ENCODE results near the gene PLA2G4F.

Gene PLA2G4F

GRCh38 chr15:42131826-42132806, 24.3 kb downstream of the PLA2G4F start:
- peak; percentile 66 for DNase-seq (ENCODE audit: low spot score)

GRCh38 chr15:42131006-42131405, 25.4 kb downstream of the PLA2G4F start:
- no peak for DNase-seq (ENCODE audit: low spot score)

GRCh38 chr15:42130246-42130986, 26.0 kb downstream of the PLA2G4F start:
- no peak for DNase-seq (ENCODE audit: low spot score)

- DNase-seq (ENCODE audit: low spot score): no peak
These were observed 27.1 kb downstream of the PLA2G4F start for GRCh38 chr15:42129364-42129763.

- no peak for DNase-seq (ENCODE audit: low spot score)
These were observed 28.0 kb downstream of the PLA2G4F start for GRCh38 chr15:42128476-42128875.

- DNase-seq (ENCODE audit: low spot score): no peak
These were observed 32.9 kb downstream of the PLA2G4F start for GRCh38 chr15:42123546-42123945.

- no peak for DNase-seq (ENCODE audit: low spot score)
These were observed 34.8 kb downstream of the PLA2G4F start for GRCh38 chr15:42121682-42122081.

GRCh38 chr15:42121021-42121420, 35.4 kb downstream of the PLA2G4F start:
- DNase-seq (ENCODE audit: low spot score): no peak

- DNase-seq (ENCODE audit: low spot score): no peak
These were observed 36.2 kb downstream of the PLA2G4F start for GRCh38 chr15:42120285-42120684.

GRCh38 chr15:42119446-42119760, 37.0 kb downstream of the PLA2G4F start:
- DNase-seq (ENCODE audit: low spot score): no peak

GRCh38 chr15:42118650-42119445, 37.6 kb downstream of the PLA2G4F start:
- DNase-seq (ENCODE audit: low spot score): no peak

- no peak for DNase-seq (ENCODE audit: low spot score)
These were observed 44.5 kb downstream of the PLA2G4F start for GRCh38 chr15:42111924-42112323.

GRCh38 chr15:42110367-42110766, 46.1 kb downstream of the PLA2G4F start:
- no peak for DNase-seq (ENCODE audit: low spot score)

- DNase-seq (ENCODE audit: low spot score): no peak
These were observed 47.6 kb downstream of the PLA2G4F start for GRCh38 chr15:42108806-42109205.

- DNase-seq (ENCODE audit: low spot score): no peak
These were observed 48.2 kb downstream of the PLA2G4F start for GRCh38 chr15:42108189-42108588.

GRCh38 chr15:42107473-42107872, 49.0 kb downstream of the PLA2G4F start:
- DNase-seq (ENCODE audit: low spot score): no peak

GRCh38 chr15:42106288-42106687, 50.1 kb downstream of the PLA2G4F start:
- no peak for DNase-seq (ENCODE audit: low spot score)

GRCh38 chr15:42104095-42104891, 52.1 kb downstream of the PLA2G4F start:
- no peak for DNase-seq (ENCODE audit: low spot score)

GRCh38 chr15:42102646-42103235, 53.7 kb downstream of the PLA2G4F start:
- DNase-seq (ENCODE audit: low spot score): no peak

- DNase-seq (ENCODE audit: low spot score): no peak
These were observed 54.6 kb downstream of the PLA2G4F start for GRCh38 chr15:42101861-42102260.

Measured in D341Med (cell line).